Cardiac muscle cell (in vitro differentiated cells and primary cell): Measurements from ENCODE around the gene SHISA6. TPM values are rescaled to one million over a fixed set of nuclear protein-coding genes. Genes with fewer than 3 reads are reported as not detected.

Source experiments
- DNase-seq, 2 donors: peaks; one replicate each; pipeline versions ENCODE4 v3.0.0 to v3.0.0-alpha.2; 2010 to 2017; ENCODE audit warnings: low read depth in 1 of 2, low spot score in 1 of 2
- H3K27ac ChIP-seq: fragments of 200-600 bp; sonication (generic); 2 replicates; pipeline ENCODE4 v1.5.1; 2016
- H3K27me3 ChIP-seq: fragments of 200-600 bp; sonication (generic); 2 replicates; pipeline ENCODE4 v1.6.0; 2016; ENCODE audit warnings: control low read depth
- H3K36me3 ChIP-seq: fragments of 200-600 bp; sonication (generic); 2 replicates; pipeline ENCODE4 v1.5.1; 2016; ENCODE audit warnings: control low read depth
- H3K4me1 ChIP-seq: fragments of 200-600 bp; sonication (generic); 2 replicates; pipeline ENCODE4 v1.8.1; 2017; ENCODE audit warnings: low read depth, mild to moderate bottlenecking, mixed run types
- H3K4me3 ChIP-seq: fragments of 200-600 bp; sonication (generic); 2 replicates; pipeline ENCODE4 v1.5.1; 2016; ENCODE audit warnings: mild to moderate bottlenecking
- H3K9me3 ChIP-seq: fragments of 200-600 bp; sonication (generic); 2 replicates; pipeline ENCODE4 v1.5.1; 2017; ENCODE audit warnings: low read depth, mild to moderate bottlenecking, control low read depth
- polyA plus RNA-seq: library from polyadenylated mRNA; unstranded; fragments of >200 nt; fragmentation: Nextera tagmentation; extraction: Ambion mirVana; gene quantifications from 2 replicates; pipeline ENCODE4 v1.2.1, GENCODE V29; 2016
- total RNA-seq: library from RNA; depleted of rRNA; stranded (reverse); fragments of >200 nt; gene quantifications from 2 replicates; pipeline ENCODE4 v1.2.3, GENCODE V29; 2016
- TF ChIP-seq, protein P1 (sequence below): IDR thresholded peaks from 2 replicates; pipeline ENCODE4 v1.5.1; 2012; ENCODE audit warnings: low read depth, mild to moderate bottlenecking, low read length

SHISA6 gene
- total and polyA plus RNA-seq, 2 experiments from 2014 or later, result 0.17 to 0.45 TPM

DNA sequence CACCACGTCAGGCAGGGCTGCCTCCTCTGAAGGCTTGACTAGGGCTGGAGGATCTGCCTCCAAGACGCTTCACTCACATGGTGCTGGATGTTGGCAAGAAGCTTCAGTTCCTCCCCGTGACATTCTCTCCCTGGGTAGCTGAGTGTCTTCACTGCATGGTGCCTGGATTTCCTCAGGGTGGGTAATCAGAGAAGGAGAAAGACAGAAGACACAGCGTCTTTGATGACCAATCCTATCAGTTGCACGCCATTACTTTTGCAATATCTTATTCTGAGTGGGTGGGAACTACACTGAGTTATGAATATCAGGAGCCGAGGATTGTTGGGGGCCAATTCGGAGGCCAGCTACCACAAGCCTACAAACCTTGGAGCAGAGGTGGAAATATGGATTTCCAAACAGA, 139.7 kb downstream of the SHISA6 start:
- no peaks in the 10 kb centered on the region for H3K36me3 ChIP-seq
- H3K9me3 ChIP-seq, result no peaks in the 10 kb centered on the region
- H3K4me3 ChIP-seq, result no peak overlapping the region
- H3K4me1 ChIP-seq, result peaks cover 2% of the 10 kb centered on the region
- TF ChIP-seq, protein P1, sequence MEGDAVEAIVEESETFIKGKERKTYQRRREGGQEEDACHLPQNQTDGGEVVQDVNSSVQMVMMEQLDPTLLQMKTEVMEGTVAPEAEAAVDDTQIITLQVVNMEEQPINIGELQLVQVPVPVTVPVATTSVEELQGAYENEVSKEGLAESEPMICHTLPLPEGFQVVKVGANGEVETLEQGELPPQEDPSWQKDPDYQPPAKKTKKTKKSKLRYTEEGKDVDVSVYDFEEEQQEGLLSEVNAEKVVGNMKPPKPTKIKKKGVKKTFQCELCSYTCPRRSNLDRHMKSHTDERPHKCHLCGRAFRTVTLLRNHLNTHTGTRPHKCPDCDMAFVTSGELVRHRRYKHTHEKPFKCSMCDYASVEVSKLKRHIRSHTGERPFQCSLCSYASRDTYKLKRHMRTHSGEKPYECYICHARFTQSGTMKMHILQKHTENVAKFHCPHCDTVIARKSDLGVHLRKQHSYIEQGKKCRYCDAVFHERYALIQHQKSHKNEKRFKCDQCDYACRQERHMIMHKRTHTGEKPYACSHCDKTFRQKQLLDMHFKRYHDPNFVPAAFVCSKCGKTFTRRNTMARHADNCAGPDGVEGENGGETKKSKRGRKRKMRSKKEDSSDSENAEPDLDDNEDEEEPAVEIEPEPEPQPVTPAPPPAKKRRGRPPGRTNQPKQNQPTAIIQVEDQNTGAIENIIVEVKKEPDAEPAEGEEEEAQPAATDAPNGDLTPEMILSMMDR, result no peak
- DNase-seq, result no peak
- H3K27me3 ChIP-seq, result no peaks in the 10 kb centered on the region
- no peak overlapping the region for H3K27ac ChIP-seq

DNA sequence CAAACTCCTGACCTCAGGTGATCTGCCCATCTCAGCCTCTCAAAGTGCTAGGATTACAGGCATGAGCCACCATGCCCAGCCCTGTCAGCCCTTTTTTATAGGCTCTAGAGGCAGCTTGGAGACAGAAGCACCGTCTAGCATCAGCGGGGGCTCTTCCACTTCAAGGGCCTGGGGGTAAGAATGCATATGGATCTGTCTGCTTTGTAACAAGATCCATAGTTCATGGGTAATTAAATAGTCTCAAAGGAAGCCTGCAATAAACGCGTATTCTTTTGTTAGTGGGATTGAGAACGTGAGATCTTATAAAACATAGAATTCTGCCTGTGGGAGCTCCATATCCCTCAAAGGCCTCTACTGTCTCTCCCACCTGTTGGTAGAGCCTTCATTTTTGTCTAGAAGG, 142.1 kb downstream of the SHISA6 start:
- TF ChIP-seq, protein P1, result no peak
- H3K36me3 ChIP-seq, result no peaks in the 10 kb centered on the region

DNA sequence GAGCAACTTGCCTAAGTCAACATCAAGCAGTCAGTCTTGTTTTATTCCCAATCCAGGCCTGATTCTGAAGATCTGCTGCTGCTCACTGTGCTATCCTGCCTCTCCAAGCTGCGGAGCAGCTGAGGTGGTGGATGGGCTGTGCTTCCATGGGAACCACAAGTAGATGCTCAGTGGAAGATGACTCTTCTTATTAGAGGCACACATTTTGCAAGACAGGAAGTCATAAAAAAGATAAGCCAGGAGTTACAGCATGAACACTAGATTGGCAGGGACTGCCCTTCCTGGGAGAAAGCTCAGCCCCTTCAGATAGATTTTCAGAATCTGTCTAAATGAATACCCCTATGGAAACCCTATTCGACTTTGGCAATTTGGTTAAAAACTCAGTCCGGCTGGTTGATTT, 143.1 kb downstream of the SHISA6 start:
- TF ChIP-seq, protein P1, result no peak
- Histone ChIP-seq H3K4me1 (peaks cover 4% of the 10 kb centered on the region), H3K27me3 (no peaks in the 10 kb centered on the region), H3K4me3 (no peak overlapping the region), H3K27ac (no peak overlapping the region), H3K36me3 (no peaks in the 10 kb centered on the region), H3K9me3 (no peaks in the 10 kb centered on the region)
- DNase-seq, result no peak

More for the DNA sequence above, 142.1 kb downstream of the SHISA6 start:
- no peak for DNase-seq
- H3K9me3 ChIP-seq, result no peaks in the 10 kb centered on the region
- no peaks in the 10 kb centered on the region for H3K27me3 ChIP-seq
- peaks cover 4% of the 10 kb centered on the region for H3K4me1 ChIP-seq
- H3K4me3 ChIP-seq, result no peak overlapping the region
- no peak overlapping the region for H3K27ac ChIP-seq

DNA sequence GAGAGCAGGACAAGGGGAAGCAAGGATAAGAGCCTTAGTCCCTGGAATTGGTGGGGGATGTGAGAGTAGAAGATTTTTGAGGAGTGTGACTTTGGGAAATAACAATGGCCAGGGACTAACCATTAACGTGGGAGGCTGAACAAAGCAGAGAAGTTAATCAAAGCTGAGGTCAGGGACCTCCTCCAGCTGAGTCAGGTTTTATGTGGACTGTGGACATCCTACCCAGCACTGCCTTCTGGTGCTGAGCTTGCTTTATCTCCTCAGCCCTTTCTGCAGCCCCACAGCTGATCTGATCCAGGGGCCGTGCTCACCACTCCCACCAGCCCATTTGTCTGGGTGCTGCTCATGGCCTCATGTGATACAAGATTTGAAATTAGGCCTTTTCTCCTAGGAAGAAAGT, 146.6 kb downstream of the SHISA6 start:
- Histone ChIP-seq H3K27me3 (no peaks in the 10 kb centered on the region), H3K9me3 (no peaks in the 10 kb centered on the region), H3K4me1 (peaks cover 4% of the 10 kb centered on the region), H3K27ac (no peak overlapping the region), H3K36me3 (no peaks in the 10 kb centered on the region), H3K4me3 (no peak overlapping the region)
- TF ChIP-seq, protein P1, result no peak
- DNase-seq, result no peak

DNA sequence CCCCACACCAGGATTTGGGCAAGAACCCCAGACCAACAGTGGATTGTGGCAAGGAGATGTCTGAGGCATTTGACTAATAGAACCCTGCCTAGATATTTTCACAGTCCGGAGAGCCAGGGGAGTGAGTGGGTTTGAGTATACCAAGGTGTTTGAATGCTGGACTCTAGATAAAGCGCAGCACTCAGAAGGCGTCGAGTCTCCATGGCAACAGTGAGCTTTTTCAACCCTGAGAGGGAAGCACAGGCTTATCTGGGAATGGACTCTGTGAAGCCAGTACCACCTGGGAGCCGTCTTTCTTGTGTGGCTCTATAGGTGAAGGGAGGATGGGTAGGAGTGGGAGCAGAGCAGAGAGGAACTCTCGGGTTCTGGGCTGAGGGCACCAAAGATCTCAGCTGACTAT, 147.0 kb downstream of the SHISA6 start:
- TF ChIP-seq, protein P1, result no peak
- H3K36me3 ChIP-seq, result no peaks in the 10 kb centered on the region
- DNase-seq, result peak in 1 of 2 donors; percentile 76
- no peaks in the 10 kb centered on the region for H3K9me3 ChIP-seq
- H3K4me1 ChIP-seq, result peaks cover 4% of the 10 kb centered on the region
- H3K27me3 ChIP-seq, result no peaks in the 10 kb centered on the region
- no peak overlapping the region for H3K4me3 ChIP-seq
- no peak overlapping the region for H3K27ac ChIP-seq

DNA sequence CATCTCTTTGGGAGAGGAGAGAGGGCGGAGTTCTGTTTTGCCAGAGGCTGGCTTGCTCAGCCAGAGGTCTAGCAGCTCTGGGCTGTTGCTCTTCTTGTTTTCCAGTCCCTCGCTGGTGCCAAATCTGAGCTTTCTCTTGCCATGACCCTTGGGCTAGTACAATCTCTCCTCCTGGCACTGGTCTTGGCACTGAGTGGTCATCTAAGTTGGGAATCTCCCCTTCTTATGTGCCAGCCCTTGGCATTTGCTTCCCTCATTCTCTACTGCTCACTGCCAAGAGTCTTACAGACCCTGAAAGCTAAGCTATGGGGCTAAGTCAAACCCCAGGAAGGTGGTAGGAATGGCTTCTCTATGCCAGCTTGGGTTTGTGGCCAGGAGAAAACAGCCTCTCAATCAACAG, 148.6 kb downstream of the SHISA6 start:
- H3K27ac ChIP-seq, result no peak overlapping the region
- H3K36me3 ChIP-seq, result no peaks in the 10 kb centered on the region
- no peak for DNase-seq
- TF ChIP-seq, protein P1, result no peak
- H3K4me1 ChIP-seq, result peaks cover 4% of the 10 kb centered on the region
- H3K27me3 ChIP-seq, result no peaks in the 10 kb centered on the region
- no peak overlapping the region for H3K4me3 ChIP-seq
- no peaks in the 10 kb centered on the region for H3K9me3 ChIP-seq
